Mesenchymal stem cell (in vitro differentiated cells and primary cell): ENCODE data around the gene FBXL19.

ENCODE experiments used
- DNase-seq: peaks from one replicate; pipeline ENCODE4 v3.0.0-alpha.2; 2013
- H2AFZ ChIP-seq: one replicate; pipeline ENCODE4 v1.6.1; 2013; ENCODE audit warnings: low read depth, mild to moderate bottlenecking, control low read depth, inconsistent platforms, low read length, moderate library complexity
- H2AK5ac ChIP-seq: 2 replicates; pipeline ENCODE4 v1.6.1; 2013; ENCODE audit warnings: low read length, moderate library complexity, mild to moderate bottlenecking, inconsistent platforms; ENCODE audit not compliant: severe bottlenecking
- H2BK120ac ChIP-seq: one replicate; pipeline ENCODE4 v1.6.1; 2013; ENCODE audit warnings: low read depth, mild to moderate bottlenecking, inconsistent platforms, low read length, moderate library complexity
- H2BK12ac ChIP-seq, 2 experiments: one replicate each; pipeline ENCODE4 v1.6.1; 2013; ENCODE audit warnings: inconsistent platforms in 2 of 2, low read length in 2 of 2, mild to moderate bottlenecking in 2 of 2, moderate library complexity in 2 of 2, control low read depth in 1 of 2
- H2BK15ac ChIP-seq: one replicate; pipeline ENCODE4 v1.6.1; 2013; ENCODE audit warnings: mild to moderate bottlenecking, low read depth, inconsistent platforms; ENCODE audit not compliant: poor library complexity, severe bottlenecking
- H2BK5ac ChIP-seq: 2 replicates; pipeline ENCODE4 v1.6.1; 2013; ENCODE audit warnings: low read depth, mild to moderate bottlenecking, low read length, control low read depth, inconsistent platforms; ENCODE audit not compliant: poor library complexity, severe bottlenecking
- H3K14ac ChIP-seq, 2 experiments: one replicate each; pipeline ENCODE4 v1.6.1; 2013; ENCODE audit warnings: inconsistent platforms in 2 of 2, low read length in 2 of 2, control low read depth in 1 of 2, mild to moderate bottlenecking in 1 of 2, moderate library complexity in 1 of 2
- H3K18ac ChIP-seq, 2 experiments: one replicate each; pipeline ENCODE4 v1.6.1; 2013; ENCODE audit warnings: inconsistent platforms in 2 of 2, low read length in 2 of 2, control low read depth in 1 of 2, low read depth in 1 of 2, mild to moderate bottlenecking in 1 of 2
- H3K23ac ChIP-seq, 2 experiments: one replicate each; pipeline ENCODE4 v1.6.1; 2013; ENCODE audit warnings: inconsistent platforms in 2 of 2, low read length in 2 of 2, mild to moderate bottlenecking in 2 of 2, moderate library complexity in 2 of 2, control low read depth in 1 of 2
- H3K27ac ChIP-seq: 2 replicates; pipeline ENCODE4 v1.5.1; 2013; ENCODE audit warnings: mild to moderate bottlenecking, moderate library complexity, low read length, control low read depth, inconsistent platforms; ENCODE audit not compliant: poor library complexity, severe bottlenecking
- H3K27me3 ChIP-seq, 2 experiments: 2 replicates each; pipeline versions ENCODE4 v1.6.1 to v1.7.0; 2013; ENCODE audit warnings: low read length in 2 of 2, mild to moderate bottlenecking in 2 of 2, moderate library complexity in 2 of 2, control low read depth in 1 of 2, inconsistent platforms in 1 of 2; ENCODE audit not compliant: control insufficient read depth in 1 of 2, insufficient read depth in 1 of 2
- H3K36me3 ChIP-seq, 2 experiments: 2 replicates each; pipeline versions ENCODE4 v1.6.1 to v1.7.0; 2013; ENCODE audit warnings: low read length in 2 of 2, control low read depth in 1 of 2, inconsistent platforms in 1 of 2, low read depth in 1 of 2, mild to moderate bottlenecking in 1 of 2; ENCODE audit not compliant: insufficient read depth in 2 of 2, control insufficient read depth in 1 of 2
- H3K4ac ChIP-seq, 2 experiments: one replicate each; pipeline ENCODE4 v1.6.1; 2013; ENCODE audit warnings: inconsistent platforms in 2 of 2, low read length in 2 of 2, mild to moderate bottlenecking in 2 of 2, moderate library complexity in 2 of 2, control low read depth in 1 of 2, low read depth in 1 of 2
- H3K4me1 ChIP-seq: 2 replicates; pipeline ENCODE4 v1.6.1; 2013; ENCODE audit warnings: low read depth, low read length, control low read depth; ENCODE audit not compliant: control insufficient read depth, insufficient read depth
- H3K4me2 ChIP-seq: 2 replicates; pipeline ENCODE4 v1.6.1; 2013; ENCODE audit warnings: low read length, mild to moderate bottlenecking, inconsistent platforms; ENCODE audit not compliant: poor library complexity, severe bottlenecking
- H3K4me3 ChIP-seq, 2 experiments: 2 replicates each; pipeline versions ENCODE4 v1.5.1 to v1.7.0; 2013; ENCODE audit warnings: low read length in 2 of 2, mild to moderate bottlenecking in 2 of 2, control low read depth in 1 of 2, low read depth in 1 of 2; ENCODE audit not compliant: insufficient read depth in 1 of 2
- H3K79me1 ChIP-seq: replicated peaks from 2 replicates; pipeline ENCODE4 v1.6.1; 2013; ENCODE audit warnings: mild to moderate bottlenecking, control low read depth, low read length, inconsistent platforms; ENCODE audit not compliant: poor library complexity, severe bottlenecking
- H3K9ac ChIP-seq: 2 replicates; pipeline ENCODE4 v1.7.0; 2013; ENCODE audit warnings: mild to moderate bottlenecking, low read length, moderate library complexity
- H3K9me3 ChIP-seq: 2 replicates; pipeline ENCODE4 v1.7.0; 2013; ENCODE audit warnings: mild to moderate bottlenecking, low read length; ENCODE audit not compliant: control insufficient read depth
- H4K8ac ChIP-seq: one replicate; pipeline ENCODE4 v1.6.1; 2013; ENCODE audit warnings: inconsistent platforms, mild to moderate bottlenecking, low read length, moderate library complexity
- H4K91ac ChIP-seq: one replicate; pipeline ENCODE4 v1.6.1; 2013; ENCODE audit warnings: mild to moderate bottlenecking, low read length, inconsistent platforms
- WGBS: methylation state at CpG from one replicate; pipeline ENCODE4 v1.1.7; 2013; ENCODE audit warnings: mixed read lengths; 5-methylcytosine and 5-hydroxymethylcytosine counted together

Gene FBXL19

DNA sequence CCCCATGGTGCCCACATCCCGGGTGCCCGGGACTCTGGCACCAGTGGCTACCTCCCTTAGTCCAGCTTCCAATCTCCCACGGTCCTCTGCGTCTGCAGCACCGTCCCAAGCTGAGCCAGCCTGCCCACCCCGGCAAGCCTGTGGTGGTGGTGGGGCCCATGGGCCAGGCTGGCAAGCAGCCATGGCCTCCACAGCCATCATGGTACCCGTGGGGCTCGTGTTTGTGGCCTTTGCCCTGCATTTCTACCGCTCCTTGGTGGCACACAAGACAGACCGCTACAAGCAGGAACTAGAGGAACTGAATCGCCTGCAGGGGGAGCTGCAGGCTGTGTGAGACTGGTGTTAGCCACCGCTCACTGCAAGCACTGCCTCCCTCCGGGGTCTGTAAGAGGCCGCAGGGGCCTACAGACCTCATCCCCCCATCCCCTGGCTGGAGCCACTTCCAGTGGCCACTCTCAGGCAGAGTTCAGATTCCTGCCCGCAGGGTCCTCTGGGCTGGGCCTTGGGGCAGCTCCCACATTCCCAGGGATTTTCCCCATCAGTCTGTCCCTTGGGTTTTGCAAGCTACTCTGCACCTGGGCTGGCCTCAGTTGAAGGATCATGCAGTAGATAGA is 30.2 kb downstream of the FBXL19 start:
- Histone ChIP-seq H3K9ac (no peak overlapping the region), H4K91ac (no peak overlapping the region), H3K4ac (peak overlapping the region in 1 of 2 experiments; percentile 29), H3K14ac (no peak overlapping the region), H3K23ac (peak overlapping the region in 1 of 2 experiments; percentile 26), H3K79me1 (peaks cover 13% of the 10 kb centered on the region), H3K4me1 (peaks cover 28% of the 10 kb centered on the region), H3K27ac (no peak overlapping the region), H3K36me3 (peaks cover 10 to 12% of the 10 kb centered on the region in 2 experiments), H2AFZ (no peak overlapping the region), H2BK12ac (peak overlapping the region in 1 of 2 experiments; percentile 2), H2BK120ac (no peak overlapping the region), H3K18ac (peak overlapping the region in 1 of 2 experiments; percentile 54), H2BK5ac (no peak overlapping the region), H3K4me2 (no peak overlapping the region), H4K8ac (peak overlapping the region; percentile 45), H2BK15ac (no peak overlapping the region), H2AK5ac (no peak overlapping the region), H3K27me3 (no peaks in the 10 kb centered on the region), H3K9me3 (no peaks in the 10 kb centered on the region), H3K4me3 (no peak overlapping the region)
- 45% methylated on average over 15 of the region's 15 CpGs for WGBS
- DNase-seq = peak; percentile 84

DNA sequence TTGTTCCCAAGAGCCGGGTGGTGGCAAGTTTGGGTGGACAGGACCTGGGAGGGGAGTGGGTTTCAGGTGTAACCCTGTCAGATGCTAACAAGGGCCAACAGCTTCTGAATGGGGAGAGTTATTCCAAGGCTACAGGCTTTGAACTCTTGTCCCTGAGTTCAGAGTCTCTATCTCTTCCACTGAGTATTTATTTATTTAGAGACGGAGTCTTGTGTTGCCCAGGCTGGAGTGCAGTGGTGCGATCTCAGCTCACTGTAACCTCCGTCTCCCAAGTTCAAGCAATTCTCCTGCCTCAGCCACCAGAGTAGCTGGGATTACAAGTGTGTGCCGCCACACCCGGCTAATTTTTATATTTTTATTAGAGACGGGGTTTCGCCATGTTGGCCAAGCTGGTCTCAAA is 31.6 kb downstream of the FBXL19 start:
- H3K4me1 ChIP-seq = peaks cover 33% of the 10 kb centered on the region
- peaks cover 21% of the 10 kb centered on the region for H3K79me1 ChIP-seq
- H3K18ac ChIP-seq = no peak overlapping the region
- H3K9me3 ChIP-seq = no peaks in the 10 kb centered on the region
- H3K4ac ChIP-seq = no peak overlapping the region
- H2BK120ac ChIP-seq = no peak overlapping the region
- no peak for DNase-seq
- no peak overlapping the region for H2BK12ac ChIP-seq
- H4K91ac ChIP-seq = no peak overlapping the region
- H3K27me3 ChIP-seq = no peaks in the 10 kb centered on the region
- no peak overlapping the region for H2BK15ac ChIP-seq
- H4K8ac ChIP-seq = no peak overlapping the region
- H3K4me3 ChIP-seq = no peak overlapping the region
- H2AK5ac ChIP-seq = no peak overlapping the region
- no peak overlapping the region for H3K9ac ChIP-seq
- 87% methylated on average over 8 of the region's 8 CpGs for WGBS
- H3K23ac ChIP-seq = no peak overlapping the region
- H3K36me3 ChIP-seq = peaks cover 20 to 21% of the 10 kb centered on the region in 2 experiments
- no peak overlapping the region for H3K14ac ChIP-seq
- H2AFZ ChIP-seq = no peak overlapping the region
- no peak overlapping the region for H2BK5ac ChIP-seq
- H3K27ac ChIP-seq = no peak overlapping the region
- H3K4me2 ChIP-seq = no peak overlapping the region

DNA sequence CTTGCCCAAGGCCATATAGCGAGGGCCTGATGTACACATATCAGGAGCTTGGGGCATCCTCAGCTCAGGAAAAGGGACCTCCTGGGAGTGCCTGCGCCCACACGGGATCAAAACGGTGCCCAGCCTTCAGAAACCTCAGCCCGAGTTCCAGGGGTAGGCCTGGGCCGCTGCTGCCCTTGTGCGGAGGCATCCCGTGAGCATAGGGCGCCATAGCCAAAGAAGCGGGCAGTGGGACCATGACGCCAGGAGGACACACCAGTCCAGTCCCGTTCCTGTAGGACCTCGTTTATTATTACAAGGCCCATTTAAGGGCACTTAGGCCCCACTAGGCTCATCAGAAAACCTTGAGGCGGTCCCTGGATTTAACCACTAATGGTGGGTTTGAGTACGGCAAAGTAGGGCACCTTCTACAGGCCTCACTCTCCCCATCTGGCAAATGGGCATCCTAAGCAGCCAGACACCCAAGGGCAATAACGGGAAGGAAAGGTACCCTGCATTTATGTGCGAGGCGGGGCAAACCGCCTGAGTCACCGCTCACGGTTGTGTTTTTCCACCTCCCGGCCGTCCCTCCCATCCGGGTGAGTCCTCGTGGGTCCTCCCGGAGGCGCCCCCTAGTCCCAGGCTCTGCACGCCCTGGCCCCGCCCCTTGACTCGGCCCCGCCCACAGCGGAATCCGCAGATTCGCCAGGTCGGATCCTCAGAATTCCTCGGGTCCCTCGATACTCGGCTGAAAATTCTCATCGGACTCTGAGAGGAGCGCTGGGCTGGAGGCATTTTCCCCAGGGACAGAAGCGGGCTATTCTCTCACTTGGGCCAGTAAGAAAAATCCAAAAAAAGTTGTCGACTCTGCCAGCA is 33.5 kb downstream of the FBXL19 start:
- Histone ChIP-seq H3K27ac (peak overlapping the region; percentile 99), H3K14ac (no peak overlapping the region), H2AFZ (peak overlapping the region; percentile 5), H3K23ac (no peak overlapping the region), H2BK5ac (peak overlapping the region; percentile 87), H4K91ac (peak overlapping the region; percentile 81), H3K4me1 (peaks cover 22% of the 10 kb centered on the region), H3K18ac (peak overlapping the region; percentile 86 to 100), H3K9me3 (no peaks in the 10 kb centered on the region), H3K4ac (peak overlapping the region; percentile 50 to 55), H3K4me2 (peak overlapping the region; percentile 79), H3K27me3 (no peaks in the 10 kb centered on the region), H3K36me3 (peaks cover 32 to 33% of the 10 kb centered on the region in 2 experiments), H2BK120ac (peak overlapping the region; percentile 44), H3K9ac (peak overlapping the region; percentile 100), H3K4me3 (peak overlapping the region; percentile 80 to 94), H2BK15ac (no peak overlapping the region), H2AK5ac (peak overlapping the region; percentile 14), H2BK12ac (peak overlapping the region; percentile 14 to 63), H4K8ac (peak overlapping the region; percentile 74), H3K79me1 (peaks cover 27% of the 10 kb centered on the region)
- DNase-seq = peak; percentile 94
- WGBS = 33% methylated on average over 42 of the region's 42 CpGs
